ENCODE results near the gene IRS2.

Gene IRS2

DNA sequence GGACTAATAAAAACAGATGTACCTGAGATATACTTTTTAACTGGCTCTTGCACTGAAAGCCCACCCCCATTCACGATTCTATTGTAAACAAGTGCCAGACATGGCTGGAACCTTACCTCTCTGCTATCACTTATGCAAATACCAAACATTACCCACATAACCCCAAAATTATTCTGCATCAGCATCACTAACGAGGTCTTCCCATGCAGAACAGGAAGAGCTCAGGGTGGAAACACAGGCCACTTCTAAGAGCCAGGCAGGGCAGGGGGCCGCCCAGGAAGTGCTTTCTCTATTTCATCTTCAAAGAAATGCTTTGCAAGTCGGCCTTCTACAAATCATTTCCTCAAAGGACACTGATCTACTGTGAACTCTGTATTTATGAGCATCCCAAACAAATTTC is 7.3 kb downstream of the IRS2 start:
- no peak for TF ChIP-seq CTCF (IDR thresholded peaks at IDR 0.05; ENCODE audit: borderline replicate concordance, insufficient read depth, low read depth, low read length)
- no peak overlapping the region for H3K4me3 ChIP-seq (ENCODE audit: low read depth, low read length)

GRCh38 chr13:109778102-109778542 is 8.3 kb downstream of the IRS2 start:
- TF ChIP-seq CTCF (IDR thresholded peaks at IDR 0.05; ENCODE audit: borderline replicate concordance, insufficient read depth, low read depth, low read length), result no peak
- no peak overlapping the region for H3K4me3 ChIP-seq (ENCODE audit: low read depth, low read length)

GRCh38 chr13:109776575-109776974 is 9.8 kb downstream of the IRS2 start:
- TF ChIP-seq CTCF (IDR thresholded peaks at IDR 0.05; ENCODE audit: borderline replicate concordance, insufficient read depth, low read depth, low read length), result no peak
- H3K4me3 ChIP-seq (ENCODE audit: low read depth, low read length), result no peak overlapping the region

GRCh38 chr13:109773786-109774185 is 12.6 kb downstream of the IRS2 start:
- H3K4me3 ChIP-seq (ENCODE audit: low read depth, low read length), result no peak overlapping the region
- TF ChIP-seq CTCF (IDR thresholded peaks at IDR 0.05; ENCODE audit: borderline replicate concordance, insufficient read depth, low read depth, low read length), result no peak

GRCh38 chr13:109773276-109773675 is 13.1 kb downstream of the IRS2 start:
- TF ChIP-seq CTCF (IDR thresholded peaks at IDR 0.05; ENCODE audit: borderline replicate concordance, insufficient read depth, low read depth, low read length), result no peak
- no peak overlapping the region for H3K4me3 ChIP-seq (ENCODE audit: low read depth, low read length)

- TF ChIP-seq CTCF (IDR thresholded peaks at IDR 0.05; ENCODE audit: borderline replicate concordance, insufficient read depth, low read depth, low read length), result no peak
- H3K4me3 ChIP-seq (ENCODE audit: low read depth, low read length), result no peak overlapping the region
Measured at GRCh38 chr13:109771926-109772325, 14.5 kb downstream of the IRS2 start.

- no peak overlapping the region for H3K4me3 ChIP-seq (ENCODE audit: low read depth, low read length)
- no peak for TF ChIP-seq CTCF (IDR thresholded peaks at IDR 0.05; ENCODE audit: borderline replicate concordance, insufficient read depth, low read depth, low read length)
Measured at GRCh38 chr13:109770436-109770835, 15.9 kb downstream of the IRS2 start.
